ENCODE data around the gene SMIM14. TPM values are rescaled to one million over a fixed set of nuclear protein-coding genes. Genes with fewer than 3 reads are reported as not detected.

Gene SMIM14
- total and polyA plus RNA-seq, 9 of the 15 experiments (the other 6 are each of a cell fraction or from before 2014, with no cell fraction given) = 0.98 to 3.7 (median 2.2) TPM

DNA sequence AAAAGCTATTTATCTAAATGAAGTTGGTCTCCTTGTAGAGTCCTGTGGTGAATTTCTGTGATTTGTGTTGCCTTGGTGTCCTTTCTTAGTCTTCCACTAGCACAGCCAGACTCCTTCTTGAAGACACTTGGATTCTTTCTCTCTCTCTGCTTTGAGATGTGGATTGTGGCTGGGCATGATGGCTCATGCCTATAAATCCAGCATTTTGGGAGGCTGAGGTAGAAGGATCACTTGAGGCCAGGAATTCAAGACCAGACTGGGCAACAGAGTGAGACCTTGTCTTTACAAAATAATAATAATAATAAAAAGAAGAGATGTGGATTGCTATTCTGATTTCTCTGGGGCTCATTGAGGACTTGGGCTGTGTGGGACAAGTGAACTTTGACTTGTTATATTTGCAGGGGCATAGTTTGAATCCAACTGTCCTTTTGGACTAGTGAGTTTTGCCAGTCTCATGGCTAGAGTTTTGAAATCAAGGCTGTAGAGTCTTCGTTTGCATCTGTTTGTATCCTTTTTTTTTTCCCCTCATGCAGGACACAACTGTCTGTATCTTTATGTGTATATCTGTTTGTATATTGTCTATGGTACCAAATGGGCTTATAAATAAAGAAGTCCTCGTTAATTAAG, 11.1 kb upstream of the SMIM14 start:
- no peak overlapping the region for H3K27ac ChIP-seq (ENCODE audit: extremely low read depth, low read depth, low read length)
- ATAC-seq = no peak
- H3K27me3 ChIP-seq (ENCODE audit: control insufficient read depth in 2 of 2, insufficient read depth in 2 of 2, low read length in 2 of 2) = no peaks in the 10 kb centered on the region
- no peaks in the 10 kb centered on the region for H3K36me3 ChIP-seq (ENCODE audit: control insufficient read depth, insufficient read depth, low read length)
- H3K9ac ChIP-seq (ENCODE audit: insufficient read depth in 1 of 2, low read depth in 2 of 2, low read length in 2 of 2) = no peak overlapping the region
- no peak overlapping the region for H3K4me2 ChIP-seq (ENCODE audit: insufficient read depth, low read length)
- H3K79me2 ChIP-seq (ENCODE audit: control insufficient read depth, insufficient read depth, low read length) = no peaks in the 10 kb centered on the region
- BruUV-seq (replicated peaks) = no TSS peak
- no peaks in the 10 kb centered on the region for H3K9me3 ChIP-seq (replicated peaks; ENCODE audit: control insufficient read depth, insufficient read depth, low read depth, low read length)
- intact Hi-C loops (cut with micrococcal nuclease) (no loop called here), in situ Hi-C loops (cut with MboI) (no loop called here)
- no peak for DNase-seq (ENCODE audit: extremely low read depth in 1 of 4, low spot score in 3 of 4)
- ChIA-PET POLR2A (no interaction called here), CTCF (ENCODE audit: low intra/inter-chr PET ratio) (no interaction called here)
- H2AFZ ChIP-seq (ENCODE audit: low read depth, low read length) = no peak overlapping the region
- no peaks in the 10 kb centered on the region for H4K20me1 ChIP-seq (replicated peaks; ENCODE audit: control insufficient read depth, insufficient read depth, low read length)
- no peaks in the 10 kb centered on the region for H3K9me1 ChIP-seq (ENCODE audit: control insufficient read depth, insufficient read depth, low read length)
- no peak for FAIRE-seq
- 7% methylated on average over 2 of the region's 2 CpGs for whole genome bisulfite sequencing (ENCODE audit: insufficient coverage, low coverage, missing lambda C conversion rate)
- no peaks in the 10 kb centered on the region; a peak in 1 of 5 replicates for H3K4me1 ChIP-seq (replicated peaks in 1 of 2; ENCODE audit: control insufficient read depth in 2 of 2, insufficient read depth in 2 of 2, low read length in 2 of 2)
- H3K4me3 ChIP-seq = no peak overlapping the region
- TF ChIP-seq NFE2L1 (tag; IDR thresholded peaks at IDR 0.05; ENCODE audit: borderline replicate concordance, low read depth) = no peak
- TF ChIP-seq DDX20 (tag; IDR thresholded peaks at IDR 0.05; ENCODE audit: low read depth) = no peak
- TF ChIP-seq XRCC3 (IDR thresholded peaks at IDR 0.05) = no peak
- no peak for TF ChIP-seq MCM3 (IDR thresholded peaks at IDR 0.05)
- no peak for TF ChIP-seq NR2C2 (CRISPR knock-in tag; IDR thresholded peaks at IDR 0.05)
- TF ChIP-seq NR2C2 (tag; IDR thresholded peaks at IDR 0.05) = no peak
- TF ChIP-seq, protein P1, sequence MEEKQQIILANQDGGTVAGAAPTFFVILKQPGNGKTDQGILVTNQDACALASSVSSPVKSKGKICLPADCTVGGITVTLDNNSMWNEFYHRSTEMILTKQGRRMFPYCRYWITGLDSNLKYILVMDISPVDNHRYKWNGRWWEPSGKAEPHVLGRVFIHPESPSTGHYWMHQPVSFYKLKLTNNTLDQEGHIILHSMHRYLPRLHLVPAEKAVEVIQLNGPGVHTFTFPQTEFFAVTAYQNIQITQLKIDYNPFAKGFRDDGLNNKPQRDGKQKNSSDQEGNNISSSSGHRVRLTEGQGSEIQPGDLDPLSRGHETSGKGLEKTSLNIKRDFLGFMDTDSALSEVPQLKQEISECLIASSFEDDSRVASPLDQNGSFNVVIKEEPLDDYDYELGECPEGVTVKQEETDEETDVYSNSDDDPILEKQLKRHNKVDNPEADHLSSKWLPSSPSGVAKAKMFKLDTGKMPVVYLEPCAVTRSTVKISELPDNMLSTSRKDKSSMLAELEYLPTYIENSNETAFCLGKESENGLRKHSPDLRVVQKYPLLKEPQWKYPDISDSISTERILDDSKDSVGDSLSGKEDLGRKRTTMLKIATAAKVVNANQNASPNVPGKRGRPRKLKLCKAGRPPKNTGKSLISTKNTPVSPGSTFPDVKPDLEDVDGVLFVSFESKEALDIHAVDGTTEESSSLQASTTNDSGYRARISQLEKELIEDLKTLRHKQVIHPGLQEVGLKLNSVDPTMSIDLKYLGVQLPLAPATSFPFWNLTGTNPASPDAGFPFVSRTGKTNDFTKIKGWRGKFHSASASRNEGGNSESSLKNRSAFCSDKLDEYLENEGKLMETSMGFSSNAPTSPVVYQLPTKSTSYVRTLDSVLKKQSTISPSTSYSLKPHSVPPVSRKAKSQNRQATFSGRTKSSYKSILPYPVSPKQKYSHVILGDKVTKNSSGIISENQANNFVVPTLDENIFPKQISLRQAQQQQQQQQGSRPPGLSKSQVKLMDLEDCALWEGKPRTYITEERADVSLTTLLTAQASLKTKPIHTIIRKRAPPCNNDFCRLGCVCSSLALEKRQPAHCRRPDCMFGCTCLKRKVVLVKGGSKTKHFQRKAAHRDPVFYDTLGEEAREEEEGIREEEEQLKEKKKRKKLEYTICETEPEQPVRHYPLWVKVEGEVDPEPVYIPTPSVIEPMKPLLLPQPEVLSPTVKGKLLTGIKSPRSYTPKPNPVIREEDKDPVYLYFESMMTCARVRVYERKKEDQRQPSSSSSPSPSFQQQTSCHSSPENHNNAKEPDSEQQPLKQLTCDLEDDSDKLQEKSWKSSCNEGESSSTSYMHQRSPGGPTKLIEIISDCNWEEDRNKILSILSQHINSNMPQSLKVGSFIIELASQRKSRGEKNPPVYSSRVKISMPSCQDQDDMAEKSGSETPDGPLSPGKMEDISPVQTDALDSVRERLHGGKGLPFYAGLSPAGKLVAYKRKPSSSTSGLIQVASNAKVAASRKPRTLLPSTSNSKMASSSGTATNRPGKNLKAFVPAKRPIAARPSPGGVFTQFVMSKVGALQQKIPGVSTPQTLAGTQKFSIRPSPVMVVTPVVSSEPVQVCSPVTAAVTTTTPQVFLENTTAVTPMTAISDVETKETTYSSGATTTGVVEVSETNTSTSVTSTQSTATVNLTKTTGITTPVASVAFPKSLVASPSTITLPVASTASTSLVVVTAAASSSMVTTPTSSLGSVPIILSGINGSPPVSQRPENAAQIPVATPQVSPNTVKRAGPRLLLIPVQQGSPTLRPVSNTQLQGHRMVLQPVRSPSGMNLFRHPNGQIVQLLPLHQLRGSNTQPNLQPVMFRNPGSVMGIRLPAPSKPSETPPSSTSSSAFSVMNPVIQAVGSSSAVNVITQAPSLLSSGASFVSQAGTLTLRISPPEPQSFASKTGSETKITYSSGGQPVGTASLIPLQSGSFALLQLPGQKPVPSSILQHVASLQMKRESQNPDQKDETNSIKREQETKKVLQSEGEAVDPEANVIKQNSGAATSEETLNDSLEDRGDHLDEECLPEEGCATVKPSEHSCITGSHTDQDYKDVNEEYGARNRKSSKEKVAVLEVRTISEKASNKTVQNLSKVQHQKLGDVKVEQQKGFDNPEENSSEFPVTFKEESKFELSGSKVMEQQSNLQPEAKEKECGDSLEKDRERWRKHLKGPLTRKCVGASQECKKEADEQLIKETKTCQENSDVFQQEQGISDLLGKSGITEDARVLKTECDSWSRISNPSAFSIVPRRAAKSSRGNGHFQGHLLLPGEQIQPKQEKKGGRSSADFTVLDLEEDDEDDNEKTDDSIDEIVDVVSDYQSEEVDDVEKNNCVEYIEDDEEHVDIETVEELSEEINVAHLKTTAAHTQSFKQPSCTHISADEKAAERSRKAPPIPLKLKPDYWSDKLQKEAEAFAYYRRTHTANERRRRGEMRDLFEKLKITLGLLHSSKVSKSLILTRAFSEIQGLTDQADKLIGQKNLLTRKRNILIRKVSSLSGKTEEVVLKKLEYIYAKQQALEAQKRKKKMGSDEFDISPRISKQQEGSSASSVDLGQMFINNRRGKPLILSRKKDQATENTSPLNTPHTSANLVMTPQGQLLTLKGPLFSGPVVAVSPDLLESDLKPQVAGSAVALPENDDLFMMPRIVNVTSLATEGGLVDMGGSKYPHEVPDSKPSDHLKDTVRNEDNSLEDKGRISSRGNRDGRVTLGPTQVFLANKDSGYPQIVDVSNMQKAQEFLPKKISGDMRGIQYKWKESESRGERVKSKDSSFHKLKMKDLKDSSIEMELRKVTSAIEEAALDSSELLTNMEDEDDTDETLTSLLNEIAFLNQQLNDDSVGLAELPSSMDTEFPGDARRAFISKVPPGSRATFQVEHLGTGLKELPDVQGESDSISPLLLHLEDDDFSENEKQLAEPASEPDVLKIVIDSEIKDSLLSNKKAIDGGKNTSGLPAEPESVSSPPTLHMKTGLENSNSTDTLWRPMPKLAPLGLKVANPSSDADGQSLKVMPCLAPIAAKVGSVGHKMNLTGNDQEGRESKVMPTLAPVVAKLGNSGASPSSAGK (IDR thresholded peaks at IDR 0.05) = no peak
- TF ChIP-seq IRF2 (CRISPR knock-in tag; IDR thresholded peaks at IDR 0.05) = no peak
- TF ChIP-seq, protein P2, sequence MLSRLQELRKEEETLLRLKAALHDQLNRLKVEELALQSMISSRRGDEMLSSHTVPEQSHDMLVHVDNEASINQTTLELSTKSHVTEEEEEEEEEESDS (CRISPR knock-in tag; IDR thresholded peaks at IDR 0.05) = no peak
- TF ChIP-seq, protein P3, sequence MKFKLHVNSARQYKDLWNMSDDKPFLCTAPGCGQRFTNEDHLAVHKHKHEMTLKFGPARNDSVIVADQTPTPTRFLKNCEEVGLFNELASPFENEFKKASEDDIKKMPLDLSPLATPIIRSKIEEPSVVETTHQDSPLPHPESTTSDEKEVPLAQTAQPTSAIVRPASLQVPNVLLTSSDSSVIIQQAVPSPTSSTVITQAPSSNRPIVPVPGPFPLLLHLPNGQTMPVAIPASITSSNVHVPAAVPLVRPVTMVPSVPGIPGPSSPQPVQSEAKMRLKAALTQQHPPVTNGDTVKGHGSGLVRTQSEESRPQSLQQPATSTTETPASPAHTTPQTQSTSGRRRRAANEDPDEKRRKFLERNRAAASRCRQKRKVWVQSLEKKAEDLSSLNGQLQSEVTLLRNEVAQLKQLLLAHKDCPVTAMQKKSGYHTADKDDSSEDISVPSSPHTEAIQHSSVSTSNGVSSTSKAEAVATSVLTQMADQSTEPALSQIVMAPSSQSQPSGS (CRISPR knock-in tag; IDR thresholded peaks at IDR 0.05) = no peak
- TF ChIP-seq TARDBP (IDR thresholded peaks at IDR 0.05) = no peak

Measured in K562 (cell line).